GM03348 (cell line): Measurements from ENCODE around the gene GRIN2C.
A peak's percentile ranks its signal among the peaks of the same experiment; 100 is the strongest.

Experiments used
- DNase-seq: peaks from one replicate; pipeline ENCODE4 v3.0.0; 2012; ENCODE audit warnings: low spot score

GRIN2C gene

DNA sequence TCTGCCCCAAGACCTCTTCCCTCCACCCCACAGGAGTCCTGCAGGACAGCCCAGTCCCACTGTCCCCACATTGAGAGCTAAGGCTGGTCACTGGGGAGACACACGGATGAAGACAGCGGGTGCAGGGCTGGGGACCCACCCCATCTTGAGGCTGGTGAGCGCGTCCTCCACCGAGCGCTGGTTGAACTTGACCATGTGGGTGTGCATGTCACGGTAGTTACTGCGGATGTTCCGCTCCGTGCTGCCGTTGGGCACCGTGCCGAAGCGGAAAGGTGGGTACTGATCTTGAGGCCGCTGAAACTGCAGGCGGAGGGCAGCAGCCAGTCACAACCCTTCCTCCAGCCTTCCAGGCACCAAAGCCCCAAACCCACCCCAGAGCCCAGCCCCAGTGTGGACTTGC, 13.1 kb downstream of the GRIN2C start:
- no peak for DNase-seq

DNA sequence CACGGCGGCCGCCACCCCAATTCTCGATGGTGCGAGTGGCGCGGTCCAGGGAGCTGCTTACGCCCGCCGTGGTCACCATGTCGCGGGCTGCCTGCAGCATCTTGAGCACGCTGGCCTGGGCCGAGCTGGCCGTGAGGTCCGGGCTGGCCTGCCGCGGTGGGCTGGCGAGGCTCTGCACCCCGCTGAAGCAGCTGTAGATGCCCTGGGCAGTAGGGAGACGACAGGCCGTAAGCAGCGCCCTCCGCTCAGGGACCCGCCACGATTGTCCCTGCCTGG, 16.4 kb downstream of the GRIN2C start:
- DNase-seq = no peak

- DNase-seq = peak; percentile 94
These were observed 16.9 kb downstream of the GRIN2C start for GRCh38 chr17:74842599-74843351.

DNA sequence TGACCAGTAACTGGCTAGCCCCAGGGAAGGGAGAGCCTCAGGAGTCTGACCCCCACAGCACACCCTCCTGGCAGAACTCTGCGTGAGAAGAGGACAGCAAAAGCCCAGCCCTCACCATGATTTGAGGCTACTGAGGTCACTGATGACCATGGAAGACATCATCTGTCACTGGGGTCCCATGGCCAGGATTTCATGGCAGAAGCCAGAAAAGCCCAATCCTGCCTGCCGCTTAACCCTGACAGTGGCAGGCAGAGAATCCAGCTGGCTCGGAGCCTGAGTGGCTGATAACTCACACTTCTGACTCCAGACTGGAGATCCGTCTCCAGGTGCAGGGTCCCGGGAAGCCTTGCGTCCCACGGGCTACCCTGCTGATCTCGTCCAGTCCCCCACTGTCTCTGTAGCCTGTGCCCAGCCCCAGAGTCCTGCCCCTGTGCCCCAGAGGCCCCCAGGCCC, 17.5 kb downstream of the GRIN2C start:
- no peak for DNase-seq

DNA sequence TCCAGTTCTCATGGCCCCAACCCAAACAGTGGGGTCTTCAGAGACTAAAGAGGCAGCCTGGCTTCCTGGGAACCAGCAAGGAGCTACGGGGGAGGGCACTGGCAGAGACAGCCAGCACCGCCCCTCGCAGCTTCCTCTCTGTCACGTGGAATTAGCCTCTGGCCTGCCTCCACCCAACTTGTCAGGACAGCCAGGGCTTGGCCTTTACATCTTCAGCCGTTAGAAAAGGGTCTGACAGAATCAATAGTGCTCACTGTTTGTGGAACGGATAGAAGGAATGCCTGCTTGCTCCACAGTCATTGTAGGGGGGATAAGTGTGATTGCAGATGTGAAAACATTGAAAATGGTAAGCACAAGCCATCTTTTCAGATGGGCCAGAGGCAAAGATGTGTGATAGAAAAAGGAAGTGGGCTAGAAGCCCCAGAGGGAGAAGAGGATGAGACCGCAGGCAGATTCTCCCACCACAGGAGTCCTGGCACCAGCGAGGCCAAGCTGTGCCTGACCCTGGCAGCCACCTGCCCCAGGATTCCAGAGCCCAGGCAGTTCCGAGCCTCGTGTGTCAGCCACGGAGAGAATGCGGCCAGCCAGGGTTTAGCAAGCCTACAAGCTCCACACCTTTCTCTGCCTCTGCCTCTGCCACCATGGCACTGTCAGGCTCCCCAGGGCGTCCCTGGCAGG, 18.6 kb downstream of the GRIN2C start:
- peak; percentile 86 for DNase-seq

DNA sequence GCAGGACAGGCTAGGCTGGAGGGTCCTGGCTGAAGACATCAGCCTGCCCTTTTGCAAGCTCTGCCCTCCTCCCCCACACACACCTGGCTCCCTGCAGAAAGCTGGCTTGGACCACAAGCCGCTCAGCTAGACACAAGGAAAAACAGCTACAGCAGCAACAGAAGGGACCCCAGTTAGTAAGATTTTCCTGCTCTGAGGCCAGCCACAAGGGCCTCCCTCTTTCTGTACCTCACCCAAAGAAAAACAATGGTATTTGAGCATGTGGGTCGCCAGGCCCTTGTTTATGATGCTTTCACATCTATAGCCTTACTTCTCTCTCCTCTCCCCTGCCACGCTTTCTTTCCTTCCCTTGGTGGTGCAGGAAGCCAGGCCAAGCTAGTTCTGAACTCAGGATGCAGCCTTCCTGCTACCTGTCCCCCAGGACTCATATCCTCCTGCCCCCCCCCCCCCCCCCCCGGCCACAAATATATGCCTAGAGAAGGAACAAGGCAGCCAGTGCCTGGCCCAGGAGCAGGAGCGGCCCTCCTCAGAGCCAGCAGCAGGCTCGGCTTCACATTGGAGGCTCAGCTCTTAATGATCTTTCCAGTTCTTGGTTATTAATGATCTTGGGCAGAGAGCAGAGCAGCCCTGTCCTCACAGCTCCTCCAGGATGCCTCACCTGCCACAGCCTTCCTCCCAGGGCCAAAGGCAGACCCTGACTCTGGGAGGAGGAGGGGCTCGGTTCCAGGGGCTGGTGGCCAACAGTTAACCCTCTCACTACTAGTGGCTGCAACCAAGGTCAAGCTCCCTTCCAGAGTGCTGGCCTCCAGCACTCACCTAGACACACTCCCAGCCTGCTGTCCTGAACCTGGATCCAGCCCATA, 19.5 kb downstream of the GRIN2C start:
- no peak for DNase-seq

DNA sequence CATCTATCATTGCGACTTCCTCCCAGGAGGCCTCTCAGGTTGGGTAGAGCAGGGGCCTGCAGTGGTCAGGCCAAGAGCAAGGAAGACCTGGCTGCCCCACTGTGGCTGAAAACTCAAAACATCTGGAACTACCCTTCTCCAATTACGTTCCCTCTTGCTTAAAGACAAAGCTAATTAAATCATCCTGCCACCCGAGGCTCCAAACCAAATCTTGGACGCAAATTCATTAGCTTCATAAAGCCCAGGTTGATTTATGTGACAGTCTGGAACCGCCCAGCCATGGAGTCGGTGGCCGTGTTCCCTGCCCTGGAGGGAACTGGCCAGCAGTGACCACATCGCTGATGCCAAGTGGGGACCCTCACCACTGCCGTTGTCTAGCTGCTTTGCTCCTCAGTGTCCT, 21.4 kb downstream of the GRIN2C start:
- DNase-seq = no peak

- DNase-seq = no peak
These were observed 22.8 kb downstream of the GRIN2C start for GRCh38 chr17:74836691-74837467.

GRCh38 chr17:74836191-74836590, 23.5 kb downstream of the GRIN2C start:
- DNase-seq = no peak

DNA sequence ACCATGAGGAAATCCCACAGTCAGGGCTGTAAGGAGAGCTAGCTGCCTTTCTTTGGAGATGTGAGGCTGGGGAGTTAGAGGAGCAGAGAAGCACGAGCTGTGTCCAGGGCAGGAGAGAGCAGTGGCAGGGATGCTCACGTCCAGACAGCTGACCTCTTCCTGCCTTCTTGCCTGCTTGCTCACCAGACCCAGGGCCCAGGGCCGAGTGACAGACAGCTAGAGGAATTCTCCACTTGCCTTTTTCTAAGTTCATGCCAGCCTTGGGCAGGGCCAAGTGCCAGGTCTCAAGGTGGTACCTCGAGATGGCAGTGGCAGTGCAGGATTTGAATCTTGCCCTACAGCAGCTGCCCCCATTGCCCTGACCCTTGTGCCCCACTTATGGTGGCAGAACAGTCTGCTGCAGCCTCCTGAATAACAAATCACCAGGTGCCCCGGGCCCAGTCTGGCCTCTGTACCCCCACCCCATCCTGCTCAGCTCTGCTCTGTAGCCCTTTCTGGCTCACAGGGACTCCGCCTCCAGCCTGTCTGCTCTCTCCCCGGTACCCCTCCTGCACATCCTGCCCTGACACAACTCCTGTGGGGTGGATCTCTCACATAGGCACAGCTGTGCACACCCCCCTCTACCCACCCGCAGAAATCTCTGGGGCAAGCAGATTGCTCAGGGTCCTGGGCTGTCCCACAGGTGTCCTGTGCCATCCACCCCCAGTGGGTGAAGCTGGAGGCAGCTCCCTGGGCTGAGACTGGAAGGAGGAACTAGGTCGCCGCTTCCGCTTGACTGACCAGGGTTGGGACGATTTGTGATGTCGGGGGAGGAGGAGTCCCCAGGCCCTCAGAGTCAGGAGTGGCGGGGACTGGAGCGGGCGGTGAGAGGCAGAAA, 25.9 kb downstream of the GRIN2C start:
- peak; percentile 69 for DNase-seq

GRCh38 chr17:74832421-74832820, 27.3 kb downstream of the GRIN2C start:
- no peak for DNase-seq

GRCh38 chr17:74831444-74832146, 28.1 kb downstream of the GRIN2C start:
- no peak for DNase-seq

DNA sequence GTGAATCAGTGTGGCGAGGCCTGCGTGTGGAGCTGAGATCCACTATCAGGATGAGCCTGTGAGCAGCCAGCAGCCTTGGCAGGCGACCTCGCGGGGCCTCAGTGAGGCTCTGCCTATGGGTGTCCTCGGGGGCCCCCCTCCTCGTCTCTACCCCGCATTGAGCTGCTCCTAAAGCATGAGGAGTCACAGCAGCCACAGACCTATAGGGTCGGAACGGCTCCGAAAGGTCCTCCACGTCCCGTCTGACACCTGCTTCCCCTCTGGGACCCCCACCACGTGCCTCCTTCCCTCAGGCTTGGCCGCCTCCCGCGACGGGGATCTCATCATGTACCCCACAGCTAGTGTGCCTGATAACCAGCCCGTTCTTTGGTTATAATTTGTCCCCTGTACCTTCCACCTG, 28.8 kb downstream of the GRIN2C start:
- DNase-seq = no peak

DNA sequence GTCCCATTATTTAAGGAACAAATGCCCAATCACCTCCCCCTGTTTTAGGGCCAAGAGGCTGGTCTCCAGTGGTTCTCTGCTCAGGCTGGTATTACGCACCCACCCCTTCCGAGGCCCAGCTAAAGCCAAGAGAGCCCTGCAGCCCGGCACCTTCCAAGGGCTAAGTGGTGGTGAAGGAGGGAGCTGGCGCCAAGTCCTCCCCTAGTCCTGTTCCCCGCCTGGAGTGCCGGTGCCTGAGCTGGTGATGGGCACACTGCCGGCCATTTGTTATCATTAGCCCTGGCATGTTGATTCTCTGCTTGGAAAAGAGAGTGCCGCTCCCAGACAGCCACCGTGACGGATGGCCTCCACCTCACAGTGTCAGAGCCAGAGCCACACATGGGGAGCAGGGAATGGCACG, 31.9 kb downstream of the GRIN2C start:
- DNase-seq = no peak

- no peak for DNase-seq
These were observed 33.5 kb downstream of the GRIN2C start for GRCh38 chr17:74825952-74826719.

GRCh38 chr17:74824961-74825627, 34.6 kb downstream of the GRIN2C start:
- no peak for DNase-seq

DNA sequence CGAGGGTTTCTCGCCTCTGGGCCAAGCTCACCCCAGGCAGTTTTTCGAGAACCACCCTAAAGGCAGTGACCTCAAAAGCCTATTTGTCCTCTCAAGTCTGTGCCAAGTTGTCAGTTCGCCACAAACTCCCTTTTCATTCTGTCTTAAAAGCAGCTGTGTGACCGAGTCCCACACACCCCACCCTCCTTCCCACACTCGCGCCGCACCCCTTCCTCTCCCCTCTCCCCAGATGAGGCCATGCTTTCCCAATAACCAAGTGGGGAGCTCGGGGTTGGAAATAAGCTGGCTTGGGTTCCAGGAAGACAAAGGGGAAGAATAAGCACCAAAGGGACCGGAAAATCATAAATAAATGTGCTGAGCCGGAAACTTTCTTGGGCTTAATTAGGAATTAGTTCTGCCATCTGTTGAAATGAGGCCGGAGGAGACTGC, 36.7 kb downstream of the GRIN2C start:
- DNase-seq = no peak

GRCh38 chr17:74822335-74822938, 37.2 kb downstream of the GRIN2C start:
- no peak for DNase-seq
